ENCODE measurements around the gene SHISAL2A. TPM values are rescaled to one million over a fixed set of nuclear protein-coding genes. Genes with fewer than 3 reads are reported as not detected.
A peak's percentile ranks its signal among the peaks of the same experiment; 100 is the strongest.

Gene SHISAL2A
- total and polyA plus RNA-seq, 2 of the 8 experiments (the other 6 are each of a cell fraction or from before 2014, with no cell fraction given), result 0.74 to 2.1 TPM

GRCh38 chr1:52634111-52634510 is 1.1 kb downstream of the SHISAL2A start:
- FAIRE-seq (no peak), DNase-seq (ENCODE audit: low read depth in 1 of 2, low spot score in 2 of 2) (no peak)
- peaks cover 26 to 38% (median 36%) of the 10 kb centered on the region in 4 experiments for H3K27me3 ChIP-seq (replicated peaks in 1 of 4; ENCODE audit: control insufficient read depth in 3 of 4, extremely low read depth in 1 of 4, insufficient read depth in 3 of 4, low read length in 3 of 4)
- H3K23me2 ChIP-seq (ENCODE audit: low read depth, low read length), result peaks cover 7% of the 10 kb centered on the region; the same call in 1 of the 2 replicates
- H4K91ac ChIP-seq (replicated peaks; ENCODE audit: insufficient read length, low read length), result no peak overlapping the region
- WGBS, 2 experiments (ENCODE audit: extremely low coverage in 1 of 2, insufficient coverage in 1 of 2, insufficient read length in 1 of 2, insufficient replicate concordance in 2 of 2, low coverage in 1 of 2, low lambda C conversion rate in 2 of 2, missing lambda C conversion rate in 1 of 2), result 85% methylated on average over 4 of the region's 4 CpGs; no CpG with 5 or more reads in 1 of the 2 experiments
- POLR2A ChIA-PET (ENCODE audit: partially characterized antibody), result interaction anchor here (0.5 to 1.7 kb wide), 6 partner anchors 11 to 230 kb away, joined by 3 to 6 read pairs (median 4); partner anchors contain the start of genes ORC1, PRPF38A and TUT4
- no peak overlapping the region for H2BK15ac ChIP-seq (ENCODE audit: low read length)
- no peaks in the 10 kb centered on the region for H3K9me3 ChIP-seq (ENCODE audit: insufficient read depth in 2 of 2, low read depth in 1 of 2, low read length in 1 of 2)
- no peak overlapping the region for H2AFZ ChIP-seq (ENCODE audit: low read length)
- H4K5ac ChIP-seq (ENCODE audit: insufficient read length, low read depth, low read length), result no peak overlapping the region
- H3K79me2 ChIP-seq (ENCODE audit: control insufficient read depth in 1 of 2, insufficient read depth in 2 of 2, low read length in 2 of 2), result no peaks in the 10 kb centered on the region
- H3K4me3 ChIP-seq (ENCODE audit: extremely low read depth in 1 of 4, insufficient read depth in 2 of 4, low read depth in 3 of 4, low read length in 4 of 4), result peak overlapping the region in 1 of 4 experiments; percentile 59; a peak in 1 of 8 replicates
- peak overlapping the region in 1 of 2 experiments; percentile 58; a peak in 1 of 4 replicates for H3K4me2 ChIP-seq (ENCODE audit: insufficient read depth in 1 of 2, low read depth in 2 of 2, low read length in 2 of 2)
- no peak overlapping the region for H3K27ac ChIP-seq (ENCODE audit: low read depth, low read length)
- peak overlapping the region; percentile 39 for H3K4ac ChIP-seq (replicated peaks; ENCODE audit: insufficient read length, low read depth, low read length)
- no peak overlapping the region for H2BK5ac ChIP-seq (ENCODE audit: low read depth, low read length)
- no peak overlapping the region for H3K14ac ChIP-seq (ENCODE audit: insufficient read length)
- H3K18ac ChIP-seq (ENCODE audit: extremely low read depth, low read length), result no peak overlapping the region
- peaks cover 3 to 10% (median 6%) of the 10 kb centered on the region in 4 experiments; a peak in 6 of 7 replicates for H3K4me1 ChIP-seq (replicated peaks in 1 of 4; ENCODE audit: control insufficient read depth in 3 of 4, insufficient read depth in 4 of 4, low read length in 3 of 4)
- H3K56ac ChIP-seq (replicated peaks; ENCODE audit: insufficient read length, low read depth, low read length), result no peak overlapping the region
- no peak overlapping the region for H4K8ac ChIP-seq (ENCODE audit: extremely low read depth, insufficient read depth, low read length)
- H2BK12ac ChIP-seq (ENCODE audit: low read depth, low read length), result 0 out of 2 replicates have a peak overlapping the region, but pooled peaks have one; percentile 99
- no peak overlapping the region for H3K9ac ChIP-seq (replicated peaks in 1 of 4; ENCODE audit: extremely low read depth in 1 of 4, low read depth in 3 of 4, low read length in 3 of 4)
- CTCF ChIA-PET (ENCODE audit: partially characterized antibody), result interaction anchor here (1.1 to 1.9 kb wide), 3 partner anchors 35 to 52 kb away, joined by 4 to 5 read pairs (median 4); no protein-coding TSS in a partner anchor
- no peak overlapping the region for H2AK5ac ChIP-seq (ENCODE audit: low read depth, low read length)
- no peaks in the 10 kb centered on the region for H3K79me1 ChIP-seq (ENCODE audit: low read depth, low read length)
- H2BK20ac ChIP-seq (ENCODE audit: low read length), result no peak overlapping the region
- no peaks in the 10 kb centered on the region for H3K36me3 ChIP-seq (ENCODE audit: control insufficient read depth in 2 of 4, insufficient read depth in 4 of 4, low read length in 3 of 4)
- no peaks in the 10 kb centered on the region for H4K20me1 ChIP-seq (replicated peaks in 1 of 2; ENCODE audit: control insufficient read depth in 1 of 2, insufficient read depth in 2 of 2, low read length in 2 of 2)
- no peak overlapping the region for H3K23ac ChIP-seq (ENCODE audit: insufficient read length)
- no peak overlapping the region for H2BK120ac ChIP-seq (replicated peaks; ENCODE audit: low read depth, low read length)
- TF ChIP-seq TEAD4 (IDR thresholded peaks at IDR 0.05; ENCODE audit: low read depth, low read length), result no peak
- TF ChIP-seq BCL11A (IDR thresholded peaks at IDR 0.05; ENCODE audit: low read depth in 2 of 2, low read length in 2 of 2), result no peak
- TF ChIP-seq SUZ12 (IDR thresholded peaks at IDR 0.05; ENCODE audit: low read length), result no peak
- no peak for TF ChIP-seq NRF1 (IDR thresholded peaks at IDR 0.05; ENCODE audit: low read depth, low read length)
- TF ChIP-seq TAF1 (IDR thresholded peaks at IDR 0.05; ENCODE audit: low read depth, low read length), result no peak
- no peak for TF ChIP-seq CHD2 (IDR thresholded peaks at IDR 0.05; ENCODE audit: low read length)
- TF ChIP-seq EZH2 (IDR thresholded peaks at IDR 0.05; ENCODE audit: low read depth, low read length, severe bottlenecking), result no peak
- no peak for TF ChIP-seq EGR1 (IDR thresholded peaks at IDR 0.05; ENCODE audit: borderline replicate concordance, low read depth, low read length)
- no peak for TF ChIP-seq PHF8 (conservative IDR thresholded peaks at IDR 0.05; ENCODE audit: low read depth, low read length)
- no peak for TF ChIP-seq TCF12 (IDR thresholded peaks at IDR 0.05; ENCODE audit: low read depth, low read length)
- no peak for TF ChIP-seq RBBP5 (IDR thresholded peaks at IDR 0.05; ENCODE audit: borderline replicate concordance, low read depth, low read length)
- TF ChIP-seq CEBPB (IDR thresholded peaks at IDR 0.05; ENCODE audit: low read depth, low read length), result no peak
- no peak for TF ChIP-seq HDAC6 (IDR thresholded peaks at IDR 0.05; ENCODE audit: low read depth, low read length)

Data from H1 (cell line).